ENCODE measurements around the gene PDZRN4.

DNA sequence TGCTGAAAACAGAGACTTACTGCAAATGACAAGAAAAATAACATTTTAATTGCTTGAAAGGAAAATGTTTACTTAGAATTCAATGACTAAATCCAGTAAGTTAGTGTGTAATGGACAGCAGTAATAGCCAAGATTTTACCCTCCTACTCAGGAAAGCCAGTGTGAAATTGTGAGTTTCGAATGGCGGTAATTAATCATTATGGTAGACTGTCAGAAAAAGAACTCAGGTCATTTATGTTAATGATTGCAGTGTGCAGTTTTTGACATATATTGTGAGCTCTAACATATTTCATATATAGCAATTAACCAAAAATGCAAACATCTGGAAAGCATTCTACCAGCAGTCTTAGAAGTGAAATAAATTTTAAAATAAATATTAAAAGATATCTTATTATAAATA, 60.3 kb downstream of the PDZRN4 start:
- TF ChIP-seq CTCF (IDR thresholded peaks at IDR 0.05) (no peak), POLR2AphosphoS5 (IDR thresholded peaks at IDR 0.05) (no peak), POLR2A (IDR thresholded peaks at IDR 0.05; ENCODE audit: low read depth) (no peak), EP300 (IDR thresholded peaks at IDR 0.05) (no peak)

All from esophagus muscularis mucosa (tissue), 4 donors.